Spleen (tissue), 11 donors: ENCODE results near the gene ACBD7. TPM values are rescaled to one million over a fixed set of nuclear protein-coding genes. Genes with fewer than 3 reads are reported as not detected.

Experiments used
- DNase-seq: peaks from one replicate; pipeline ENCODE4 v3.0.0-alpha.2; 2020
- H3K27ac ChIP-seq, 8 donors: fragments of 200-600 bp; sonication (generic) in 7 of 8; 1 replicate in 4 of 8; 2 replicates in 4 of 8; pipeline versions ENCODE4 v1.5.0 to v1.8.0; 2016 to 2021; ENCODE audit warnings: inconsistent platforms in 4 of 8, mild to moderate bottlenecking in 4 of 8, moderate library complexity in 1 of 8
- H3K27me3 ChIP-seq, 7 donors: fragments of 200-600 bp; sonication (generic) in 6 of 7; replicated peaks in 1 of 7; 1 replicate in 4 of 7; 2 replicates in 3 of 7; pipeline versions ENCODE4 v1.5.0 to v1.8.0; 2016 to 2021; ENCODE audit warnings: inconsistent platforms in 3 of 7, mild to moderate bottlenecking in 1 of 7
- H3K36me3 ChIP-seq, 6 donors: fragments of 200-600 bp; sonication (generic) in 5 of 6; 1 replicate in 4 of 6; 2 replicates in 2 of 6; pipeline versions ENCODE4 v1.5.0 to v1.8.0; 2016 to 2021; ENCODE audit warnings: inconsistent platforms in 2 of 6
- H3K4me1 ChIP-seq, 6 donors: fragments of 200-600 bp; sonication (generic) in 5 of 6; 1 replicate in 3 of 6; 2 replicates in 3 of 6; pipeline versions ENCODE4 v1.5.0 to v1.8.0; 2016 to 2021; ENCODE audit warnings: inconsistent platforms in 3 of 6
- H3K4me3 ChIP-seq, 8 donors: fragments of 200-600 bp; sonication (generic) in 7 of 8; 1 replicate in 4 of 8; 2 replicates in 4 of 8; pipeline versions ENCODE4 v1.5.0 to v1.8.0; 2016 to 2021; ENCODE audit warnings: inconsistent platforms in 4 of 8, mild to moderate bottlenecking in 4 of 8, moderate library complexity in 2 of 8
- H3K9me3 ChIP-seq, 8 donors: fragments of 200-600 bp; sonication (generic) in 7 of 8; 1 replicate in 4 of 8; 2 replicates in 4 of 8; pipeline versions ENCODE4 v1.5.0 to v1.8.0; 2016 to 2021; ENCODE audit warnings: inconsistent platforms in 4 of 8
- POLR2A ChIP-seq, 3 donors: fragments of 450-650 bp; IDR thresholded peaks; one replicate each; pipeline ENCODE4 v1.5.1; 2017; ENCODE audit warnings: antibody characterized with exemption in 3 of 3, mild to moderate bottlenecking in 1 of 3
- POLR2AphosphoS5 ChIP-seq, 3 donors: sonication (generic); formaldehyde crosslinking; IDR thresholded peaks; one replicate each; pipeline ENCODE4 v1.5.1; 2017; ENCODE audit warnings: antibody characterized with exemption in 3 of 3
- WGBS, 5 donors: extraction: QIAGEN DNeasy Blood & Tissue Kit in 3 of 5; methylation state at CpG; one replicate each; pipeline versions ENCODE4 v1.1.5 to v1.1.7; 2013 to 2018; 5-methylcytosine and 5-hydroxymethylcytosine counted together
- intact Hi-C: fragments of 100-400 bp; cut with DNase I; formaldehyde crosslinking; loops from one replicate; pipeline ENCODE4 v1.15.0; 2023; ENCODE audit warnings: low total_unique reads
- polyA plus RNA-seq, 3 donors: library from polyadenylated mRNA; stranded (reverse); fragments of 200-250 nt; gene quantifications; one replicate each; pipeline ENCODE4 v1.2.1, GENCODE V29; 2013
- total RNA-seq, 7 donors: library from RNA; depleted of rRNA in 3 of 7; stranded (reverse); fragments of >200 nt in 3 of 7; fragmentation: NEBNext Ultra II Directional in 4 of 7; extraction: Animal tissue kit (Norgen Biotek cat#: 25700) in 4 of 7; gene quantifications; one replicate each; pipeline versions ENCODE4 v1.1.0 to v1.2.1, GENCODE V29; 2016 to 2021
- TF ChIP-seq, protein P1 (sequence below), 11 experiments: fragments of 200-600 bp in 7 of 11; fragments of 450-650 bp in 4 of 11; sonication (generic) in 4 of 11; IDR thresholded peaks in 8 of 11; conservative IDR thresholded peaks in 3 of 11; 1 replicate in 7 of 11; 2 replicates in 4 of 11; pipeline versions ENCODE4 v1.4.0 to v1.8.0; 2016 to 2021; ENCODE audit warnings: antibody characterized with exemption in 11 of 11, inconsistent platforms in 4 of 11, mild to moderate bottlenecking in 1 of 11
- donor health status: healthy with polysubstance abuse.
- donor health status: DM: no; HTN: no; CAD: no; lungs with moderate emphysema.
- donor health status: DM: no; HTN: no; CAD: no.
- donor health status: Bipolar disorder and iron deficiency.
- donor health status: healthy.
- donor health status: DM: no; HTN: no; CAD: no.
- donor health status: DM: yes; HTN: yes; CAD: no.

Gene ACBD7
- total and polyA plus RNA-seq, 10 donors = 0.09 to 0.77 (median 0.10) TPM; not detected in 7

- H3K36me3 ChIP-seq = peaks cover 0 to 87% (median 18%) of the 10 kb centered on the region in 6 donors
Measured at GRCh38 chr10:15118615-15119014, 30.0 kb upstream of the ACBD7 start.

DNA sequence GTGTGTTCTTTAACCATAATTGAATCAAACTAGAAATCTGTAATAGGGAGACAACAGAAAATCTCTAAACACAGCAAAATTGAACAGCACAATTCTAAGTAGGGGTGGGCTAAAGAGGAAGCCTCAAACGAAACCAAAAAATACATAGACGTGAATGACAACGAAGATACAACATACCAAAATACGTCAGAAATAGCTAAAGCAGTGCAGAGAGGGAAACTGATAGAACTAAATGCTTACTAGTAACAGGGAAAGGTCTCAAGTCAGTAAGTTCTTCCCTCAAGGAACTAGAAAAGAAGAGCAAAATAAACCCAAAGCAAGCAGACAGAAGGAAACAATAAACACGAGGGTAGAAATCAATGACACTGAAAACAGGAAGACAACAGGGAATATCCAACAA lies 27.6 kb upstream of the ACBD7 start:
- no peak overlapping the region for H3K4me3 ChIP-seq
- 86 to 99% (median 94%) methylated on average over 5 of the region's 5 CpGs for WGBS, 5 donors
- H3K36me3 ChIP-seq = peaks cover 0 to 86% (median 27%) of the 10 kb centered on the region in 6 donors
- no peak overlapping the region for H3K27ac ChIP-seq
- peaks cover 0 to 5% (median 0%) of the 10 kb centered on the region in 6 donors for H3K4me1 ChIP-seq
- no peaks in the 10 kb centered on the region for H3K9me3 ChIP-seq
- TF ChIP-seq POLR2A (IDR thresholded peaks at IDR 0.05) = no peak
- no peak for TF ChIP-seq POLR2AphosphoS5 (IDR thresholded peaks at IDR 0.05)
- TF ChIP-seq, protein P1, sequence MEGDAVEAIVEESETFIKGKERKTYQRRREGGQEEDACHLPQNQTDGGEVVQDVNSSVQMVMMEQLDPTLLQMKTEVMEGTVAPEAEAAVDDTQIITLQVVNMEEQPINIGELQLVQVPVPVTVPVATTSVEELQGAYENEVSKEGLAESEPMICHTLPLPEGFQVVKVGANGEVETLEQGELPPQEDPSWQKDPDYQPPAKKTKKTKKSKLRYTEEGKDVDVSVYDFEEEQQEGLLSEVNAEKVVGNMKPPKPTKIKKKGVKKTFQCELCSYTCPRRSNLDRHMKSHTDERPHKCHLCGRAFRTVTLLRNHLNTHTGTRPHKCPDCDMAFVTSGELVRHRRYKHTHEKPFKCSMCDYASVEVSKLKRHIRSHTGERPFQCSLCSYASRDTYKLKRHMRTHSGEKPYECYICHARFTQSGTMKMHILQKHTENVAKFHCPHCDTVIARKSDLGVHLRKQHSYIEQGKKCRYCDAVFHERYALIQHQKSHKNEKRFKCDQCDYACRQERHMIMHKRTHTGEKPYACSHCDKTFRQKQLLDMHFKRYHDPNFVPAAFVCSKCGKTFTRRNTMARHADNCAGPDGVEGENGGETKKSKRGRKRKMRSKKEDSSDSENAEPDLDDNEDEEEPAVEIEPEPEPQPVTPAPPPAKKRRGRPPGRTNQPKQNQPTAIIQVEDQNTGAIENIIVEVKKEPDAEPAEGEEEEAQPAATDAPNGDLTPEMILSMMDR (IDR thresholded peaks at IDR 0.05 in 8 of 11, conservative IDR thresholded peaks at IDR 0.05 in 3 of 11) = no peak
- no peak for DNase-seq
- H3K27me3 ChIP-seq = no peaks in the 10 kb centered on the region
- intact Hi-C loops = no loop called here

More at GRCh38 chr10:15118615-15119014, 30.0 kb upstream of the ACBD7 start:
- DNase-seq = no peak
- 33 to 61% (median 47%) methylated on average over 1 of the region's 1 CpG for WGBS, 5 donors
- Histone ChIP-seq H3K27ac (no peak overlapping the region), H3K9me3 (no peaks in the 10 kb centered on the region), H3K27me3 (no peaks in the 10 kb centered on the region), H3K4me3 (no peak overlapping the region), H3K4me1 (peaks cover 0 to 5% (median 0%) of the 10 kb centered on the region in 6 donors)
- no peak for TF ChIP-seq POLR2AphosphoS5 (IDR thresholded peaks at IDR 0.05)
- TF ChIP-seq POLR2A (IDR thresholded peaks at IDR 0.05) = no peak
- TF ChIP-seq, protein P1 (IDR thresholded peaks at IDR 0.05 in 8 of 11, conservative IDR thresholded peaks at IDR 0.05 in 3 of 11) = no peak
- intact Hi-C loops = no loop called here

DNA sequence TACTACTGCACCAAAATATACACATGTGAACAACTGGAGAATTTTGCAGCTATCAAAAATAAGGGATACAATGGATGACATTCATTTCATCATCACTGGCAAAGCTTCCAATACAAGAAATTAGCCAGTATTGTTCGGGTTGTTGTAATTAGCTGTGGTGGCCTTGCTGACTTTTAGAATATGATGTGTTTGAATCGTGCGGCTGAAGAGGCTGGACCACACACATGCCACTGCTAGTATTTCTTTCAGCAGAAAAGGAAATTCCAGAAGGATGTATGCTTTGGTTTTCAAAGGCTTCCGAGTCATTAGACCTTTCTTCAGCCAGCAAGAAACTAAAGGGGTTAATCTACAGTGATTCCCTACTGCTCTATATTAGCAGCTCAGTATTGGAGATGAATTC lies 25.2 kb upstream of the ACBD7 start:
- Histone ChIP-seq H3K27me3 (no peaks in the 10 kb centered on the region), H3K4me1 (peaks cover 0 to 3% (median 0%) of the 10 kb centered on the region in 6 donors), H3K27ac (no peak overlapping the region), H3K9me3 (no peaks in the 10 kb centered on the region), H3K36me3 (peaks cover 0 to 89% (median 25%) of the 10 kb centered on the region in 6 donors), H3K4me3 (no peak overlapping the region)
- intact Hi-C loops = no loop called here
- no peak for DNase-seq
- WGBS, 5 donors = 95 to 100% (median 97%) methylated on average over 4 of the region's 4 CpGs
- TF ChIP-seq POLR2A (IDR thresholded peaks at IDR 0.05) (no peak), POLR2AphosphoS5 (IDR thresholded peaks at IDR 0.05) (no peak)
- TF ChIP-seq, protein P1 (IDR thresholded peaks at IDR 0.05 in 8 of 11, conservative IDR thresholded peaks at IDR 0.05 in 3 of 11) = no peak

- no peak for TF ChIP-seq POLR2AphosphoS5 (IDR thresholded peaks at IDR 0.05)
- no peak for TF ChIP-seq POLR2A (IDR thresholded peaks at IDR 0.05)
- TF ChIP-seq, protein P1 (IDR thresholded peaks at IDR 0.05 in 8 of 11, conservative IDR thresholded peaks at IDR 0.05 in 3 of 11) = no peak
- Histone ChIP-seq H3K36me3 (peaks cover 0 to 89% (median 33%) of the 10 kb centered on the region in 6 donors), H3K27ac (no peak overlapping the region), H3K4me1 (no peaks in the 10 kb centered on the region), H3K9me3 (no peaks in the 10 kb centered on the region), H3K4me3 (no peak overlapping the region), H3K27me3 (no peaks in the 10 kb centered on the region)
- intact Hi-C loops = no loop called here
- no peak for DNase-seq
- WGBS, 5 donors = 92 to 96% (median 93%) methylated on average over 13 of the region's 13 CpGs
Measured at GRCh38 chr10:15112657-15113056, 24.1 kb upstream of the ACBD7 start.
